SU-DHL-6 (cell line): ENCODE measurements around the gene OR2T34.
"Not testable (repeated sequence)": the region's sequence is repeated elsewhere in the genome, so short reads cannot be mapped to it uniquely, and the experiment has no call there.

Experiments used
- H2AFZ ChIP-seq: fragments of 200-600 bp; sonication (generic); 2 replicates; pipeline ENCODE4 v1.6.1; 2014; ENCODE audit warnings: low read depth, mild to moderate bottlenecking, moderate library complexity, mixed read lengths, antibody characterized with exemption, low read length; ENCODE audit not compliant: severe bottlenecking
- H3F3A ChIP-seq: fragments of 200-600 bp; shearing (Covaris generic); 2 replicates; pipeline ENCODE4 v1.6.0; 2016; ENCODE audit warnings: antibody characterized with exemption, mild to moderate bottlenecking; ENCODE audit not compliant: insufficient read depth
- H3K27ac ChIP-seq: fragments of 200-600 bp; sonication (generic); 2 replicates; pipeline ENCODE4 v1.5.1; 2016; ENCODE audit warnings: low read depth, mild to moderate bottlenecking, low read length, moderate library complexity, mixed read lengths
- H3K27me3 ChIP-seq: fragments of 200-600 bp; sonication (generic), shearing (Covaris generic); 2 replicates; pipeline ENCODE4 v1.6.0; 2014; ENCODE audit warnings: mild to moderate bottlenecking, low read length
- H3K36me3 ChIP-seq: fragments of 200-600 bp; sonication (generic); 2 replicates; pipeline ENCODE4 v1.6.1; 2014; ENCODE audit warnings: mild to moderate bottlenecking, low read length, mixed read lengths
- H3K4me2 ChIP-seq: fragments of 300-600, 200-600 bp; shearing (Covaris generic), sonication (generic); 2 replicates; pipeline ENCODE4 v1.6.0; 2014; ENCODE audit warnings: low read length, low read depth, mild to moderate bottlenecking; ENCODE audit not compliant: poor library complexity, severe bottlenecking
- H3K4me3 ChIP-seq: fragments of 200-600 bp; sonication (generic); 2 replicates; pipeline ENCODE4 v1.5.1; 2014; ENCODE audit warnings: antibody characterized with exemption, low read length, mild to moderate bottlenecking, mixed read lengths; ENCODE audit not compliant: insufficient read depth, poor library complexity, severe bottlenecking
- H3K79me2 ChIP-seq: fragments of 200-600 bp; sonication (generic); 2 replicates; pipeline ENCODE4 v1.6.1; 2014; ENCODE audit warnings: mild to moderate bottlenecking, low read length, moderate library complexity; ENCODE audit not compliant: insufficient read depth
- H3K9ac ChIP-seq: fragments of 200-600 bp; sonication (generic); 2 replicates; pipeline ENCODE4 v1.7.0; 2014; ENCODE audit warnings: mild to moderate bottlenecking, low read length
- H3K9me2 ChIP-seq: fragments of 200-600 bp; sonication (generic); replicated peaks from 2 replicates; pipeline ENCODE4 v1.6.1; 2014; ENCODE audit warnings: low read length; ENCODE audit not compliant: insufficient read depth
- H3K9me3 ChIP-seq: fragments of 200-600 bp; sonication (generic); 2 replicates; pipeline ENCODE4 v1.6.1; 2014; ENCODE audit warnings: low read length, mixed read lengths; ENCODE audit not compliant: insufficient read depth
- H4K20me1 ChIP-seq: fragments of 200-600 bp; sonication (generic); 2 replicates; pipeline ENCODE4 v1.6.1; 2014; ENCODE audit warnings: low read depth, mild to moderate bottlenecking, antibody characterized with exemption, low read length, moderate library complexity, mixed read lengths

OR2T34 gene

DNA sequence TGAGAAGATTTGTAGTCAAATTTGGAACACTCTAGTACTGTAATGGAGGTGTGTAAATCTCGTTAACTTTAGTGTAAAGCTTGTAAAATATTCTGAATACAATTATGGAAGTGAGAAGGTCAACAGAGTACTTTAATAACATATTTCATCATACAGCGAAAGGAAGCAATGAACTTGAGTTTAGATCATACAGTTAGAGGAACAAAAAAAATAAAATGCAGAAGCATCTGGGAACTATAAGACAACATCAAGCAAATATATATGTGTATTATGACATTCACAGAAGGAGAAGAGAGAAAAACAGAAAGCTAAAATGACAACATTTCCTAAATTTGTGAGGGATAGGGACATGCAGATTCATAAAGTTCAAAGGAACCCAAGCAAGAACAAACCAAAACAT is 5.5 kb downstream of the OR2T34 start:
- not testable (repeated sequence) for H3K4me2 ChIP-seq, H2AFZ ChIP-seq, H4K20me1 ChIP-seq

DNA sequence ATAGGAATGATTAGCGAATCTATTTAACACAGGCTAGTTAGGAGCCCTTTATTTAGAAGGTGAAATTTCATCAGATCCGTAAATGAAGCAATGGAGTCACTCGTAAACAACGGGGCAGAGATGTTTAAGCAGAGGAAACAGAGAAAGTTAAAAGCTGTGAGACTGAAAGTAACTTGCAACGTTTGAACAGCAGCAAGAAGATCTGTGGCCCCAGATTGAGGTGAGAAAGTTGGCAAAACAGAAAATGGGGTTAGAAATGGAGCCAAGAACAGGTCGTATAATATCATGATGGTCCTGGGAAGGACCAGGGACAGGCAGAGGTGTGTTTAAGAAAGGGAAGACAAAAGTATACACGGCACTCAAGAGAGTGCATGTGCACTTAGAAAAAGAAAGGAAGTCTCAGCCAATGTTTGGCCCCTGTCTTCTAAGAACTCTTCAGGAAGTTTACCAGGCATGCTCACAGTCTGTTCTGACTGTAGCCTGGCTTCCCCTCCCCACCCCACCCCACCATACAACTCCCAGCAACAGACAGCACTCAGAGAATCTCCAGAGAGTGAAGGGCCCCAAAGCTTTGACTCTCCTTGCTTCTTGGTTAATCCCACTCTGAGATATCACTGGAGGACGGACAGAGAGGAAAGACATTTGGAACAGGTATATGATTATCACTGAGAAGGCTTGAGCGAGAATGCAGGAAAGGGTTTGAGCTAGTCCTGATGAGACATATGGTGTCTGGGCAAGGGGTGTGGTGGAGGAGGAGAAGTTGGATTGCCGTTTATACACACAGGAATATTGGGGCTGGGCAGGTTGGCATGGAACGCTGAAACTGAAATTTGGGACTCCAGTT is 8.8 kb downstream of the OR2T34 start:
- H3K36me3 ChIP-seq, H3K4me3 ChIP-seq, H3F3A ChIP-seq, H3K27ac ChIP-seq, H3K9ac ChIP-seq, H4K20me1 ChIP-seq, H2AFZ ChIP-seq, H3K9me3 ChIP-seq, H3K4me2 ChIP-seq, H3K27me3 ChIP-seq, H3K9me2 ChIP-seq, H3K79me2 ChIP-seq: not testable (repeated sequence)

More for the DNA sequence above, 5.5 kb downstream of the OR2T34 start:
- not testable (repeated sequence) for H3K9me3 ChIP-seq, H3F3A ChIP-seq, H3K27me3 ChIP-seq, H3K4me3 ChIP-seq, H3K36me3 ChIP-seq, H3K27ac ChIP-seq, H3K9ac ChIP-seq, H3K79me2 ChIP-seq, H3K9me2 ChIP-seq

DNA sequence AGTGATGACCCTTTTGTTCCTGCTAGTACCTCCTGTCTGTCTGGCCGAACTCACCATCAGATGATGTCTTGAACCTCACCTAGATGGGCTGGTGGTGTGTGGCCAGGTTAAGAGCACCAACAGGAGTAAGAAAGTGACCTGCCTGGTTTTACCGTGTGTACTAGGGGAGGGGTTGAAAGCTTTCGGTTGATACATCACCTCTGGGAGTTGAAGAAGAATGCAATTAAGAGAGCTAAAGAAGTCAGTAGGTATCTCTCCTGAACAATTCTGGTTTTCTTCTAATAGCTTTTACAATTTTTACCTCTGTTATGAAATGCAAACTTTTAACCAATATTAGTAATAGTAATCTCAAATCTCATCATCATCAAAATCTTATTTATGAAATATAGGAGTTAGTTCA is 11.9 kb downstream of the OR2T34 start, which contains the start of gene OR2T29:
TSS of gene OR2T29 (minus strand) at position 101 of the 400 bp plus-strand sequence. CDS start 3,281 bp downstream, outside the sequence.
- not testable (repeated sequence) for H3K4me2 ChIP-seq, H3F3A ChIP-seq, H3K36me3 ChIP-seq, H3K9me2 ChIP-seq, H3K9ac ChIP-seq, H3K27me3 ChIP-seq, H3K79me2 ChIP-seq, H3K27ac ChIP-seq, H3K4me3 ChIP-seq, H2AFZ ChIP-seq, H4K20me1 ChIP-seq, H3K9me3 ChIP-seq

DNA sequence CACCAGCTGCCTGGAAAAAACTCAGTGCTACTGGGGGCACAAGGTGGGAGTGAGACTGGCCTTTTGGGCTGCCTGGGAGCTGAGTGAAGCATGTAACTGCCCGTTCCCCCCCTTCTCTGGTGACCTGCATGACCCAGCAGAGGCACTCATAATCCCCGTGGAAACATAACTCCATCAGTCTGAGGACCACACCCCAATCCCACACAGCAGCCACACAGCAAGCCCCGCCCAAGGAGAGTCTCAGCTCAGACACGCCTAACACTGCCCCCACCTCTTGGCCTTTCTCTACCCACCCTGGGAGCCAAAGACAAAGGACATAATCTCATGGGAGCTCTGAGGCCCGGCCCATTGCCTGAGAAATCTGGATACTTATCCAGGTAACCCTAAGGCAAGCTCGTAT is 23.5 kb downstream of the OR2T34 start:
- H3K9me2 ChIP-seq, result not testable (repeated sequence)

DNA sequence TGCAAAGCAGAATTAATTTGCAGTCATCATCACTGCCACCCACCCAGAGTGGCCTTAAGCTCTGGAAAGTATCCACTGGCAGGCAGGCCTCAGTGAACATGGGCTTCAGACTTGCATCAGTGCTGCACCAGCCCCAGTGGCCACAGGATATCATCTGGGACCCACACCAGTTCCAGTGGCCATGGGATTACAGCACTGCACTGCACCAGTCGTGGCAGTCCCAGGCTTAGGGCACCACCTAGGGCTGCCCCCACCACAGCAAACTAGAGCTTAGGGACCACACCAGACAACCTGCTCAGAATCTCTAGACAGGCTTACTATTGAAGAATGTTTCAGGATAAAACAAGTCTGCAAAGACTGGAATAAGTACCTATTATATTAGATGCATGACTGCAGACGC is 27.2 kb downstream of the OR2T34 start:
- H3K36me3 ChIP-seq, H3K9me3 ChIP-seq, H2AFZ ChIP-seq, H4K20me1 ChIP-seq, H3K79me2 ChIP-seq, H3F3A ChIP-seq, H3K4me2 ChIP-seq, H3K4me3 ChIP-seq, H3K9ac ChIP-seq, H3K27me3 ChIP-seq, H3K9me2 ChIP-seq, H3K27ac ChIP-seq: not testable (repeated sequence)

More for the DNA sequence above, 23.5 kb downstream of the OR2T34 start:
- H3K27me3 ChIP-seq, H3F3A ChIP-seq, H4K20me1 ChIP-seq, H3K79me2 ChIP-seq, H3K4me2 ChIP-seq, H3K36me3 ChIP-seq, H3K9ac ChIP-seq, H2AFZ ChIP-seq, H3K27ac ChIP-seq, H3K9me3 ChIP-seq, H3K4me3 ChIP-seq: not testable (repeated sequence)

DNA sequence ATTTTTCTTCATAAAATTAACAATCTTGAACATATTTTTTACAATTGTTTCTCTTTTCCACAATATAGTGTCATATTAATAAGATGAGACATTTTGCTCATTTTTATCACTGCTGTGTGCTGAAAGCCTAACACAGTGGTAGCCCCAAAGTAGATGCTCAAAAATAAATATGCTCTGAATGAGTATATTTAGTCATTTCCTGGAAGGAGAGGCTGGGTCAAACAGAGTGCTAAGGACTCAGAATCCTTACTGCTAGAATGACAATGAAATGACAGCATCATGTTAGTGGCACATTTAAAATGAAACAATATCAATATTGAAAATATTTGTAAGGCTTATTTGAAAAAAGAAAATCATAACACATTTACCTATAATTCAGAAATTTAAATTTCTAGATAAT is 37.1 kb downstream of the OR2T34 start:
- H3K4me3 ChIP-seq, H2AFZ ChIP-seq, H3K9me3 ChIP-seq, H3K27ac ChIP-seq, H3K9me2 ChIP-seq, H4K20me1 ChIP-seq, H3K27me3 ChIP-seq, H3K9ac ChIP-seq, H3K4me2 ChIP-seq, H3K36me3 ChIP-seq, H3K79me2 ChIP-seq, H3F3A ChIP-seq: not testable (repeated sequence)
